Endothelial cell of hepatic sinusoid (primary cell): ENCODE results near the gene CHMP6.

Experiments
- in situ Hi-C: cut with HindIII; loops from 2 replicates; pipeline ENCODE4 v1.10.0; 2017; ENCODE audit warnings: low sequenced_read_pairs

CHMP6 gene

GRCh38 chr17:80956321-80957190, 35.1 kb upstream of the CHMP6 start:
- in situ Hi-C loops, result no loop called here

GRCh38 chr17:80957461-80957941, 34.1 kb upstream of the CHMP6 start:
- in situ Hi-C loops, result no loop called here

- in situ Hi-C loops, result no loop called here
These were observed 32.2 kb upstream of the CHMP6 start for GRCh38 chr17:80959330-80960036.

- in situ Hi-C loops, result no loop called here
These were observed 31.4 kb upstream of the CHMP6 start for GRCh38 chr17:80960037-80960796.

DNA sequence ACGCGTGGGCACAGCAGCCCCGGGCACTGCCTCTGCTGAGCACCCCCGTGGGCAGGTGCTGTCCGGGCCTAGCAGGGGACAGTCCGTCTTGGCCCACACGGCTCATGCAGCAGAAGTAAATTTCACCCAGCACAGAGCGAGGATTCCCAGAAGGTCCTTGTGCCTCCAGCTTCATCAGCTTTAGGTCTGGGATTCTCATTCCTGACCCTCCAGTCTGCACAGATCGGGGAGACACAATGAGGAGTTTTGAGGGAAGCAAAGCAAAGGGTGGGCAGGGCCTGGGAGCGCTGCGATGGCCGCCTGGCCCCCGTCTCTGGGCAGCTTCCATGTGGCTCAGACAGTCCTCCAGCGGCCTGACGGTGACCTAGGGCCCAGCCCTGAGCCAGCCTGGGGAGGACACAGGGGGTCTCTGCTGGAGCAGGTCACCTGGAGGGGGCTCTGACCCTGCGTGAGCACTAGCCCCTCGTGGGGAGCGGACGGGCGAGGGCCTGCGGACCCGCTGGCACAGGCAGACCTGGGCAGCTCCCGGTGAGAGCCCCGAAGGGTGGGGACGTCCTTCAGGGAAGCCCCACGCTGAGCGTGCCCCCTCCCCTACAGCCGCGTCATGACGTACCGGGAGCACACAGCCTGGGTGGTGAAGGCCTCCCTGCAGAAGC, 30.7 kb upstream of the CHMP6 start:
- in situ Hi-C loops, result no loop called here

GRCh38 chr17:80961541-80962330, 29.9 kb upstream of the CHMP6 start:
- in situ Hi-C loops, result no loop called here

DNA sequence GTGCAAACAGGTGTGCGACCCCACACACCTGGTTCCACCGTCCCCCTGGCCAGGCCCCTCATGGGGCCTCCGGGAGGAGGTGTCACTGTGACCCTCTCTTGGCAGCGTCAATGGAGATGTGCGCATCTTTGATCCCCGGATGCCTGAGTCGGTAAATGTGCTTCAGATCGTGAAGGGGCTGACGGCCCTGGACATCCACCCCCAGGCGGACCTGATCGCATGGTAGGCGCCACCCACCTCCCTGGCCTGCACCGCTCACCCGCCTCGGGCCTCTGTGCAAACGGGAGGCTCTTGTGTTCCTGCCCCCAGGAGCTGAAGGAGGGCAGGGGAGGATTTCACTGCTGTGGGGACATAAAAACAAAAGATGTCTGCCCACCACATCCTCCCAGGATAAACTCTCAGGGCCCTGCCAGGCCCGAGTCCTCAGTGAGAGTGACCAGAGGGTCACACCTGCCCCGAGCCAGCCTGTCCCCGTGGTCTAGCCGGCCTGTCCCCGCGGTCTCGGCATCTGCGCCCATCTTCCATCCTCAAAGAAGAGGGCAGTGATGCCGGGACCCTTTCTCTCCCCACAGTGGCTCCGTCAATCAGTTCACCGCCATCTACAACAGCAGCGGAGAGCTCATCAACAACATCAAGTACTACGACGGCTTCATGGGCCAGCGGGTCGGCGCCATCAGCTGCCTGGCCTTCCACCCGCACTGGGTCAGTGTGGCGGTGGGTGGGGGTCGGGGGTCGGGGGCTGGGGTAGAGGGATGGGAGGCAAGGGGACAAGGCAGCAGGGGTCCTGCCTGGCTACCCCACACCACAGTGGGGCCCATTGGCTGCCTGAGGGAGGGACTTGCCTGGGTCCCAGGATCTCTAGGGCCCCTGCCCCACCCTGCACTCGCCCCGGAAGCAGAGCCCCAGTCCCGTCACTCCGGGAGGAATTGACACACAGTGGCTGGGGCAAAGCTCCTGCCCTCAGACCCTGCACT, 29.0 kb upstream of the CHMP6 start:
- in situ Hi-C loops, result no loop called here

DNA sequence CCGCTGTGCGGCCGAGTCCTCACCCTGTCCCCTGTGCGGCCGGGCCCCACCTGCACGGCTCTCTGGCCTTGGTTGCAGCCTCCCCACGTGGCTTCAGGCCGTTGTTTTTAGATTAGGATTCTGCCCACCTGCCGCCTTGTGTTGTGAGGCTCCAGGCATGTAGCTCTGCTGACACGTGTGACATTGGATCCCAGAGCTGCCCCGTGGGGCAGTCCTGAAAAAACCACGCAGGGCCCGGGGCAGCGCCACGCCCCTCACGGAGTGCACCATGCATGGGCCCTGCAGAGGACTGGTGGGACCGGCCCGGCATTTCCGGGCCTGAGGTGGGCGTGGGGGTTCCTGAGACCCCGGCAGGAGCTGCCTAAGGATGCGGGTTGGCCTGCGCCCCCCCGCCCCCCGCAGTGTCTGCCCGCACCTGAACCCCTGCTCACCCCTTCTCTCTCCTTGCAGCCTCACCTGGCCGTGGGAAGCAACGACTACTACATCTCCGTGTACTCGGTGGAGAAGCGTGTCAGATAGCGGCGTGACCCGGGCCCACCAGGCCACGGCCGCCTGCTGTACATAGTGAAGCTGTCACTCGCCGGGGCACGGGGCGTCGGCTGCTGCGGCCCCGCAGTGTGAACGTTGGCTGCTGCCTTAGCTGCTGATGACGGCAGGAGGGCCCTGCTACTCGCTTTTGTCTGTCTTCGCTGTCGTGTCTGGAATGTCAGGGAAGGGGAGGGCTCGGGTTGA, 27.7 kb upstream of the CHMP6 start:
- in situ Hi-C loops, result no loop called here

DNA sequence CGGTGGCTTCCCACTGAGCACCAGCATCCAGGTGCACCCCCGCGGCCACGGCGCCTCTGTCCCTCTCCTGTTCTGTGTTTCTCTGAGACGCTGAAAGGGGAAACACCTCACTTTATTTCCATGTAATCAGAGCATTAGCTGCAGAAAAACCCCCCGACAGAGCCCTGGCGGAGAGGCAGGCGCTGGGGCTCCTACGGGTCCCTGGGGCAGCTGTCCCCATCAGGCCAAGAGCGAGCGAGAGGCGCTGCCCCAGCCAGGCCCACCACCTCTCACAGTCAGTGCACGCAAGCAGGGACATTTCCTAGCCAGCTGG, 27.1 kb upstream of the CHMP6 start:
- in situ Hi-C loops, result no loop called here

DNA sequence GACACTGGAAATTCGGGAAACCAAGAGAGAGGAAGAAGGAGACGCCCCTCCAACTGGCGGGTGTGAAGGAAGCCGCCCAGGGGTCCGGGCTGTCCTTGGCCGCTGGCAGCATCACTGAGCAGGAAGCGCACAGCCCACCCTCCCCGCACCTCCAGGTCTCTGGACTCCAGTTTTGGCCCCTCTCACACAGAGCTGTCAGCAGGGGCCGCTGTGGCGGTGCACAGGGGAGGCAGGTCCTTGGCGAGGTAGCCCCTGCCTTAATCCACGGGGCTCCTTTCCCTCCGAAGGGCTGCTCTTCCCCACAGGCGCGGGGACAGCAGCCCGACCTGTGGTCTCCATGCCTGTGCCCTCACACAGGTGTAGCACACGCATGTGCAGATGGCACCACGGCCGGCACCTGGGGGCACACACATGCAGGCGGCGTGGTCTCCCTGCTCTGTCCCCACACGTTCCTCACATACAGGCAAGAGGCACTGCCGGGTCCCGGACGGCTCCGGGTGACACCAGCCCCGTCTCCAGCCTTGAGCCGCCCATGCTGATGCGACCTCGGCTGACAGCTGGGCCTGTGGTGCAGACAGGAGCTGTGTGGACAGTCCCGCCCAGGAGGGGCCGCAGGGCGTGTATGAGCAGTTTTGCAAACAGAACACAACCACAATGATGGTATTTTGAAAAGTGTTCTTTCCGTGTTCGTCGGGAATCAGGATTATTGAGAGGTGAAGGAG, 26.6 kb upstream of the CHMP6 start:
- in situ Hi-C loops, result no loop called here

DNA sequence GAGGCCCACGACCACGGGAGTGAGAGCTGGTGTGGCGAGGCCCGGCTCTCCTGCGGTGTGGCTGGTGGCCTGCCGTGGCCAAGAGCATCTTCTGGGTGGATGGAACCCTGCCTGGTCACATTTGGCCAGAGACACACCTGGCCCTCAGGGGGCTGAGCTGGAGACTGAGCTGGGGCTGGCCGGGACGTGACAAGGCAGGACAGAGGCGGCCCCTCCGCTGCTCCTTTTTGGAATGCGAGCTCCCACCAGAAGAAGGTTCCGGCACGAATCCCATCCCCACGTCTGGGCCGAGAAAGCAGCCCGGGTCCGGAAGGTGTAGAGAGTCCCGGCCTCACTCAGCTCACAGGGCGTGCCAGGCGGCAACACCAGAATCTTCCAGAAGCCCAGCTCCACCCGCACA, 26.0 kb upstream of the CHMP6 start:
- in situ Hi-C loops, result no loop called here

- in situ Hi-C loops, result no loop called here
These were observed 24.2 kb upstream of the CHMP6 start for GRCh38 chr17:80967404-80967872.

GRCh38 chr17:80968602-80969029, 23.0 kb upstream of the CHMP6 start:
- in situ Hi-C loops, result no loop called here

- in situ Hi-C loops, result no loop called here
These were observed 22.5 kb upstream of the CHMP6 start for GRCh38 chr17:80969030-80969673.

GRCh38 chr17:80969674-80970043, 22.0 kb upstream of the CHMP6 start:
- in situ Hi-C loops, result no loop called here

- in situ Hi-C loops, result no loop called here
These were observed 21.4 kb upstream of the CHMP6 start for GRCh38 chr17:80970044-80970761.
